Measurements from ENCODE around the gene FASTKD2.

GRCh38 chr2:206838690-206839089, 73.3 kb downstream of the FASTKD2 start:
- TF ChIP-seq EZH2 (IDR thresholded peaks at IDR 0.05; ENCODE audit: borderline replicate concordance, low read length): no peak
- no peak for TF ChIP-seq CTCF (IDR thresholded peaks at IDR 0.05; ENCODE audit: low read length)

Measured in OCI-LY1 (cell line).